OCI-LY3 (cell line): ENCODE results near the gene GRIN3A.

ENCODE experiments used
- EZH2phosphoT487 ChIP-seq: fragments of 200-600 bp; shearing (Covaris generic); IDR thresholded peaks from 2 replicates; pipeline ENCODE4 v1.6.1; 2018; ENCODE audit warnings: antibody characterized with exemption, mixed run types, low read depth
- TF ChIP-seq, protein P1 (sequence below): fragments of 200-600, 300-600 bp; sonication (generic); IDR thresholded peaks from 2 replicates; pipeline ENCODE4 v1.5.1; 2014; ENCODE audit warnings: antibody characterized with exemption, low read length, low read depth

DNA sequence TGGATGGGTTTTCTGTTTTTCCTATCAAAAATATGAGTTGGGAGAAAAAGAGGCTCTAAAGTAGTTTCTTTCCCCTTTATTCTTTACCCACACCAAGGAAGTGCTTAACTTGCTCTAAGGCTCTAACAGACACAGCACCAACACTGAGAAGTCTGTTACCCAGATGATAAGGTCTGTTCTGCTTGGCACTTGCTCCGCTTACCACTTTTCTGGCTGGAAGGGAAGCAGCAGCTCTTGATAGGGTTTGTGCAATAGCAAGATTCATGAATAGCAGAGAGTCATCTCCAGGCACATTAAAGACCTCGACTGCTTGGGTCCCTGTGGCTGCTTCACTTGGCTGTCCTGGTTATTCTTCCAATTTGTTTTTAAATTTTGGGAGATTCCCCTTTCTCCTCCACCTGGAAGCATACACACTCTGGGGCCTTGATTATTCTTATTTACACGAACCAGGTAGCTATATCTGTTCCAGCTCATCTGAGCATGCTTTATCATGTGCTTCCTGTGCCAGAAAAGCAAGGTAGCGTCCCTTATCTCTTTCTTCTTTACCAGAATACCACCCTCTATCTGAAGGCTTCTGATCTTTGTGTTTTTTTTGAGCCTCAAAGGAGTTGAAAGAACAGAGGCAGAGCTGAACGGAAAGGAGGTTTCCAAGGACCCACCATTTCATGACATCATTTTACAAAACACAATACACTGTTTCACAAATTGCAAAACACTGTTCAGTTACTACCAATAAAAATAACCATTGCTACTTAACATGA, 168.5 kb downstream of the GRIN3A start:
- TF ChIP-seq, protein P1, sequence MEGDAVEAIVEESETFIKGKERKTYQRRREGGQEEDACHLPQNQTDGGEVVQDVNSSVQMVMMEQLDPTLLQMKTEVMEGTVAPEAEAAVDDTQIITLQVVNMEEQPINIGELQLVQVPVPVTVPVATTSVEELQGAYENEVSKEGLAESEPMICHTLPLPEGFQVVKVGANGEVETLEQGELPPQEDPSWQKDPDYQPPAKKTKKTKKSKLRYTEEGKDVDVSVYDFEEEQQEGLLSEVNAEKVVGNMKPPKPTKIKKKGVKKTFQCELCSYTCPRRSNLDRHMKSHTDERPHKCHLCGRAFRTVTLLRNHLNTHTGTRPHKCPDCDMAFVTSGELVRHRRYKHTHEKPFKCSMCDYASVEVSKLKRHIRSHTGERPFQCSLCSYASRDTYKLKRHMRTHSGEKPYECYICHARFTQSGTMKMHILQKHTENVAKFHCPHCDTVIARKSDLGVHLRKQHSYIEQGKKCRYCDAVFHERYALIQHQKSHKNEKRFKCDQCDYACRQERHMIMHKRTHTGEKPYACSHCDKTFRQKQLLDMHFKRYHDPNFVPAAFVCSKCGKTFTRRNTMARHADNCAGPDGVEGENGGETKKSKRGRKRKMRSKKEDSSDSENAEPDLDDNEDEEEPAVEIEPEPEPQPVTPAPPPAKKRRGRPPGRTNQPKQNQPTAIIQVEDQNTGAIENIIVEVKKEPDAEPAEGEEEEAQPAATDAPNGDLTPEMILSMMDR = no peak
- TF ChIP-seq EZH2phosphoT487 = no peak
